PC-9 (cell line): Measurements from ENCODE around the gene FNDC1. TPM values are rescaled to one million over a fixed set of nuclear protein-coding genes. Genes with fewer than 3 reads are reported as not detected.

Source experiments
- BruUV-seq: library from RNA; stranded (reverse); fragments of 400-500 nt; replicated peaks from 2 replicates; lab custom pipeline; 2021; lab: Mats Ljungman, UMichigan
- CTCF ChIA-PET: fragments of 300-600 bp; sonication (Branson Sonifier 250); formaldehyde crosslinking; loops from one replicate; lab custom pipeline; 2022; ENCODE audit warnings: antibody characterized with exemption; lab: Charles Lee
- POLR2A ChIA-PET: fragments of 300-600 bp; sonication (Branson Sonifier 250); formaldehyde crosslinking; loops from one replicate; lab custom pipeline; 2022; ENCODE audit warnings: antibody characterized with exemption; ENCODE audit not compliant: unreplicated experiment; lab: Charles Lee
- DNase-seq, 2 experiments: peaks; one replicate each; pipeline versions ENCODE4 v3.0.0 to v3.0.0-alpha.2; 2015 to 2022; ENCODE audit warnings: mixed read lengths in 1 of 2
- H2AFZ ChIP-seq: fragments of 200-600 bp; sonication (generic); 2 replicates; pipeline ENCODE4 v1.8.1; 2017; ENCODE audit warnings: antibody characterized with exemption
- H3F3A ChIP-seq: fragments of 200-600 bp; sonication (generic); 2 replicates; pipeline ENCODE4 v1.8.1; 2017; ENCODE audit warnings: antibody characterized with exemption, mild to moderate bottlenecking, low read depth; ENCODE audit not compliant: insufficient read depth
- H3K27ac ChIP-seq: fragments of 200-600 bp; sonication (generic); 2 replicates; pipeline ENCODE4 v1.6.1; 2016; ENCODE audit warnings: mixed run types
- H3K27me3 ChIP-seq: fragments of 200-600 bp; sonication (generic); 2 replicates; pipeline ENCODE4 v1.6.1; 2016; ENCODE audit warnings: low read depth, mixed run types; ENCODE audit not compliant: insufficient read depth
- H3K36me3 ChIP-seq: fragments of 200-600 bp; sonication (generic); 2 replicates; pipeline ENCODE4 v1.6.1; 2016; ENCODE audit warnings: low read depth, mixed run types
- H3K4me1 ChIP-seq: fragments of 200-600 bp; sonication (generic); replicated peaks from 2 replicates; pipeline ENCODE4 v1.6.1; 2016; ENCODE audit warnings: mixed run types; ENCODE audit not compliant: insufficient read depth
- H3K4me2 ChIP-seq: fragments of 200-600 bp; sonication (generic); 2 replicates; pipeline ENCODE4 v1.6.1; 2017; ENCODE audit warnings: mixed run types
- H3K4me3 ChIP-seq: fragments of 200-600 bp; sonication (generic); 2 replicates; pipeline ENCODE4 v1.6.1; 2016; ENCODE audit warnings: mixed run types
- H3K79me2 ChIP-seq: fragments of 200-600 bp; sonication (generic); 2 replicates; pipeline ENCODE4 v1.6.1; 2017; ENCODE audit warnings: low read depth, mixed run types
- H3K9me2 ChIP-seq: fragments of 200-600 bp; sonication (generic); 2 replicates; pipeline ENCODE4 v1.8.1; 2017; ENCODE audit warnings: mild to moderate bottlenecking; ENCODE audit not compliant: insufficient read depth
- H3K9me3 ChIP-seq: fragments of 200-600 bp; sonication (generic); 2 replicates; pipeline ENCODE4 v1.8.1; 2016; ENCODE audit warnings: low read depth; ENCODE audit not compliant: insufficient read depth
- H4K20me1 ChIP-seq: fragments of 200-600 bp; sonication (generic); 2 replicates; pipeline ENCODE4 v1.8.1; 2017; ENCODE audit not compliant: insufficient read depth
- CTCF ChIP-seq: fragments of 200-600 bp; sonication (generic); conservative IDR thresholded peaks from 2 replicates; pipeline ENCODE4 v1.6.1; 2017; ENCODE audit warnings: mixed run types, antibody characterized with exemption, mild to moderate bottlenecking, moderate library complexity
- EZH2 ChIP-seq: fragments of 200-600 bp; sonication (generic); IDR thresholded peaks from 2 replicates; pipeline ENCODE4 v1.8.0; 2017; ENCODE audit warnings: antibody characterized with exemption, low read depth
- intact Hi-C: fragments of 100-400 bp; cut with micrococcal nuclease; formaldehyde crosslinking; loops from one replicate; pipeline ENCODE4 v1.10.0; 2022; ENCODE audit not compliant: unreplicated experiment
- total RNA-seq: library from RNA; stranded (reverse); gene quantifications from 2 replicates; pipeline ENCODE4 v1.2.3, GENCODE V29; 2021

The FNDC1 gene
- total RNA-seq, 1 experiment from 2014 or later: not detected

GRCh38 chr6:159249128-159249527 is 79.9 kb downstream of the FNDC1 start:
- H4K20me1 ChIP-seq: no peaks in the 10 kb centered on the region
- H3K27me3 ChIP-seq: peaks cover 47% of the 10 kb centered on the region
- POLR2A ChIA-PET: no interaction called here
- H3K4me1 ChIP-seq: no peaks in the 10 kb centered on the region
- no peaks in the 10 kb centered on the region for H3K36me3 ChIP-seq
- H3K27ac ChIP-seq: no peak overlapping the region
- no peak overlapping the region for H2AFZ ChIP-seq
- no peaks in the 10 kb centered on the region for H3K79me2 ChIP-seq
- no peaks in the 10 kb centered on the region for H3F3A ChIP-seq
- intact Hi-C loops: no loop called here
- no peak overlapping the region for H3K4me3 ChIP-seq
- BruUV-seq: no TSS peak
- H3K4me2 ChIP-seq: no peak overlapping the region
- H3K9me3 ChIP-seq: no peaks in the 10 kb centered on the region
- TF ChIP-seq EZH2 (no peak), CTCF (no peak)
- no peaks in the 10 kb centered on the region for H3K9me2 ChIP-seq
- no peak for DNase-seq
- CTCF ChIA-PET: no interaction called here

DNA sequence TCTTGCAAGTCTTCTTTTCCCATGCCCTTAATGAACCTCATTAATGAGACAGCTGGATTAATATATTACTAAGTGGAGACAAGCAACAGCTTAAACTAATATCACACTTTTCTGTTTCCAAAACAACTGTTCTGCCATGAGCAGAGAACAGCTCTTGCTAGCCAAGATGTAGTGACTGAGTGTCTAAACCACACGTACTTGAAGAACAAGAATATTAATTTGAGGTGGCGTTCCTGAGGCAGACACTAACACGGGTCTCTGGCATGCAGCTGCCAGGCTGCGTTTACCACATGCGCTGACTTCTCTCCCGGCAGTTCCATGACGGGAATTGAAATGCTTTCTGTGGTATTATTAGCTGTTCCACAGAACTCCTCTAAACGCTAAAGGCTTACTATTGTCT is 80.6 kb downstream of the FNDC1 start:
- Histone ChIP-seq H3K4me1 (no peaks in the 10 kb centered on the region), H3K9me3 (no peaks in the 10 kb centered on the region), H3K36me3 (no peaks in the 10 kb centered on the region), H2AFZ (no peak overlapping the region), H3K4me2 (no peak overlapping the region), H3K4me3 (no peak overlapping the region), H3K79me2 (no peaks in the 10 kb centered on the region), H3K27ac (no peak overlapping the region), H4K20me1 (no peaks in the 10 kb centered on the region), H3F3A (no peaks in the 10 kb centered on the region), H3K9me2 (no peaks in the 10 kb centered on the region), H3K27me3 (peaks cover 47% of the 10 kb centered on the region)
- ChIA-PET CTCF (no interaction called here), POLR2A (no interaction called here)
- TF ChIP-seq EZH2: no peak
- no peak for TF ChIP-seq CTCF
- DNase-seq: no peak
- intact Hi-C loops: no loop called here
- no TSS peak for BruUV-seq

- no peaks in the 10 kb centered on the region for H3K36me3 ChIP-seq
- TF ChIP-seq CTCF (no peak), EZH2 (no peak)
- no peaks in the 10 kb centered on the region for H3K4me1 ChIP-seq
- POLR2A ChIA-PET: no interaction called here
- no peak overlapping the region for H2AFZ ChIP-seq
- CTCF ChIA-PET: no interaction called here
- DNase-seq: no peak
- no peaks in the 10 kb centered on the region for H4K20me1 ChIP-seq
- intact Hi-C loops: no loop called here
- H3F3A ChIP-seq: no peaks in the 10 kb centered on the region
- peaks cover 51% of the 10 kb centered on the region for H3K27me3 ChIP-seq
- no peaks in the 10 kb centered on the region for H3K9me2 ChIP-seq
- no peaks in the 10 kb centered on the region for H3K79me2 ChIP-seq
- no peaks in the 10 kb centered on the region for H3K9me3 ChIP-seq
- no peak overlapping the region for H3K4me3 ChIP-seq
- H3K4me2 ChIP-seq: no peak overlapping the region
- no peak overlapping the region for H3K27ac ChIP-seq
- no TSS peak for BruUV-seq
Measured at GRCh38 chr6:159250633-159251032, 81.4 kb downstream of the FNDC1 start.
